ENCODE data around the gene HLA-E. TPM values are rescaled to one million over a fixed set of nuclear protein-coding genes. Genes with fewer than 3 reads are reported as not detected.
A peak's percentile ranks its signal among the peaks of the same experiment; 100 is the strongest.
"Not testable (repeated sequence)": the region's sequence is repeated elsewhere in the genome, so short reads cannot be mapped to it uniquely, and the experiment has no call there.

Gene HLA-E
- total RNA-seq, 1 donor from 2014 or later = 94.9 TPM

DNA sequence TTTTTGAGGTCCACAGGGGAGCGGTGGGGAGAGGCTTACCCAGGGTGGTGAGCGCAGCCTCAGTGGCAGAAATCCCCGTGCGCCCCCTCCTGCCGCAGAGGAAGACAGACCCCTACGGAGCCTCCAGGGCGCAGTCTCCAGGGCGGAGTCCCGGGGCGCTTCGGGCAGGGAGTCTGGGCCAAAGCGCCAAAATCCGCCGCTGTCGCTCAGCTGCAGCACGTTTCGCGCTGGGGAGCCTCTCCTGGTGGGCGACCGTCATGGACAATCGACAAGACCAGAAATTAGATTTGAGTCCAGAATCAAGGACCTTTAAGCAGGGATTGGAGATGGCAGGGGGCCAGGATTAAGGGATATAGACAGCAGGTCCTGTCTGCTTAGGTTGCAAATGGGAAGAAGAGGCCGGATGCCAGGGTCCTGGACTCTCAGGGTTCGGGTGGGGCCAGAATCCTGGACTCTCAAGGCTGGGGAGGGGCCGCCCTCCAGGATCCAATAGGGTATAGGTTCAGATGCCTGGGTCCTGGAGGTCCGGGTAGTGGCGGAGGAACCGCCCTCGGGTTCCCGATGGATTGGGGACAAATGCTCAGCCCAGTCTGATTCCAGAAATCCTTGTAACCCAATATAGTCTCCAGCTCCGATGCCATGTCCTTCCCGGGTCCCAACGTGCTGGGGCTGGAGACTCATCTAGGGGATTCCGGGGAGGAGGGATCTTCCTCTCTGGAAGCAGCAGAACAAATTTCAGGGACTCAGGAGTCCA is 7.9 kb upstream of the HLA-E start:
- Histone ChIP-seq H3K36me3 (ENCODE audit: insufficient read depth, low read length) (no peaks in the 10 kb centered on the region), H4K20me1 (ENCODE audit: insufficient read depth, low read length) (no peaks in the 10 kb centered on the region), H3K4me2 (ENCODE audit: low read length) (peak overlapping the region; percentile 72), H3K4me3 (ENCODE audit: insufficient read depth, low read depth, low read length) (no peak overlapping the region), H3K27ac (ENCODE audit: low read depth, low read length) (no peak overlapping the region), H2AFZ (ENCODE audit: low read depth, low read length) (peak overlapping the region; percentile 71), H3K9me3 (ENCODE audit: insufficient read depth, low read depth, low read length) (no peaks in the 10 kb centered on the region), H3K79me2 (ENCODE audit: insufficient read depth, low read length) (no peaks in the 10 kb centered on the region), H3K4me1 (ENCODE audit: insufficient read depth, low read length) (no peaks in the 10 kb centered on the region), H3K27me3 (ENCODE audit: insufficient read depth, low read length) (peaks cover 58% of the 10 kb centered on the region), H3K9ac (ENCODE audit: low read length) (no peak overlapping the region)
- H3K27me3 Mint-ChIP-seq (ENCODE audit: low read depth, unreplicated experiment) = peaks cover 55% of the 10 kb centered on the region
- H3K27ac Mint-ChIP-seq (ENCODE audit: unreplicated experiment) = no peak overlapping the region
- no peaks in the 10 kb centered on the region for H3K36me3 Mint-ChIP-seq (ENCODE audit: low read depth, unreplicated experiment)
- FAIRE-seq (no peak), DNase-seq (ENCODE audit: low read depth) (no peak)
- H3K4me1 Mint-ChIP-seq (ENCODE audit: low read depth, unreplicated experiment) = no peaks in the 10 kb centered on the region
- no peak overlapping the region for H3K4me3 Mint-ChIP-seq (ENCODE audit: unreplicated experiment)
- H3K9me3 Mint-ChIP-seq (ENCODE audit: unreplicated experiment) = peaks cover 8% of the 10 kb centered on the region
- peak; percentile 93 for TF ChIP-seq EZH2 (IDR thresholded peaks at IDR 0.05; ENCODE audit: insufficient read depth, low read length)
- TF ChIP-seq CTCF (IDR thresholded peaks at IDR 0.05; ENCODE audit: insufficient read depth, low read depth, low read length) = no peak

- H3K9me3 Mint-ChIP-seq (ENCODE audit: unreplicated experiment); H3K9ac ChIP-seq (ENCODE audit: low read length); H3K36me3 Mint-ChIP-seq (ENCODE audit: low read depth, unreplicated experiment); H3K27ac ChIP-seq (ENCODE audit: low read depth, low read length); H3K4me1 Mint-ChIP-seq (ENCODE audit: low read depth, unreplicated experiment); FAIRE-seq; H3K79me2 ChIP-seq (ENCODE audit: insufficient read depth, low read length); H3K4me1 ChIP-seq (ENCODE audit: insufficient read depth, low read length); H3K27ac Mint-ChIP-seq (ENCODE audit: unreplicated experiment); H3K9me3 ChIP-seq (ENCODE audit: insufficient read depth, low read depth, low read length); H4K20me1 ChIP-seq (ENCODE audit: insufficient read depth, low read length); H3K4me3 ChIP-seq (ENCODE audit: insufficient read depth, low read depth, low read length); H3K36me3 ChIP-seq (ENCODE audit: insufficient read depth, low read length): not testable (repeated sequence)
- peak overlapping the region; percentile 71 for H2AFZ ChIP-seq (ENCODE audit: low read depth, low read length)
- Mint-ChIP-seq H3K27me3 (ENCODE audit: low read depth, unreplicated experiment) (peaks cover 49% of the 10 kb centered on the region), H3K4me3 (ENCODE audit: unreplicated experiment) (peak overlapping the region; percentile 72)
- H3K4me2 ChIP-seq (ENCODE audit: low read length) = peak overlapping the region; percentile 72
- DNase-seq (ENCODE audit: low read depth) = peak; percentile 34
- peaks cover 58% of the 10 kb centered on the region for H3K27me3 ChIP-seq (ENCODE audit: insufficient read depth, low read length)
- TF ChIP-seq CTCF (IDR thresholded peaks at IDR 0.05; ENCODE audit: insufficient read depth, low read depth, low read length) = peak; percentile 64
Observed at GRCh38 chr6:30481965-30482644, 7.2 kb upstream of the HLA-E start.

All from astrocyte (in vitro differentiated cells and primary cell).